Mesothelial cell of epicardium (in vitro differentiated cells): Measurements from ENCODE around the gene FYN. TPM values are rescaled to one million over a fixed set of nuclear protein-coding genes. Genes with fewer than 3 reads are reported as not detected.

Source experiments
- DNase-seq, 2 experiments: peaks; one replicate each; pipeline ENCODE4 v3.0.0; 2021; ENCODE audit warnings: low spot score in 2 of 2; ENCODE audit not compliant: unreplicated experiment in 2 of 2
- H3K27ac Mint-ChIP-seq: 2 replicates; pipeline ENCODE4 v1.8.0; 2021; ENCODE audit warnings: mixed read lengths
- H3K27me3 Mint-ChIP-seq: 2 replicates; pipeline ENCODE4 v1.8.0; 2021; ENCODE audit warnings: low read depth, mixed read lengths
- H3K36me3 Mint-ChIP-seq: 2 replicates; pipeline ENCODE4 v1.8.0; 2021; ENCODE audit warnings: mixed read lengths
- H3K4me1 Mint-ChIP-seq: 2 replicates; pipeline ENCODE4 v1.8.0; 2021; ENCODE audit warnings: mixed read lengths
- H3K4me3 Mint-ChIP-seq: 2 replicates; pipeline ENCODE4 v1.8.0; 2021; ENCODE audit warnings: mild to moderate bottlenecking, moderate library complexity, mixed read lengths
- H3K9me3 Mint-ChIP-seq: 2 replicates; pipeline ENCODE4 v1.8.0; 2021; ENCODE audit warnings: mixed read lengths
- total RNA-seq: library from RNA; stranded (reverse); gene quantifications from 3 replicates; pipeline ENCODE4 v1.2.1, GENCODE V29; 2021
- TF ChIP-seq, protein P1 (sequence below): fragments of 200-600 bp; sonication (generic); IDR thresholded peaks from one replicate; pipeline ENCODE4 v1.5.0; 2021; ENCODE audit warnings: antibody characterized with exemption; ENCODE audit not compliant: unreplicated experiment

FYN gene
- total RNA-seq, 1 donor from 2014 or later: 115 TPM

DNA sequence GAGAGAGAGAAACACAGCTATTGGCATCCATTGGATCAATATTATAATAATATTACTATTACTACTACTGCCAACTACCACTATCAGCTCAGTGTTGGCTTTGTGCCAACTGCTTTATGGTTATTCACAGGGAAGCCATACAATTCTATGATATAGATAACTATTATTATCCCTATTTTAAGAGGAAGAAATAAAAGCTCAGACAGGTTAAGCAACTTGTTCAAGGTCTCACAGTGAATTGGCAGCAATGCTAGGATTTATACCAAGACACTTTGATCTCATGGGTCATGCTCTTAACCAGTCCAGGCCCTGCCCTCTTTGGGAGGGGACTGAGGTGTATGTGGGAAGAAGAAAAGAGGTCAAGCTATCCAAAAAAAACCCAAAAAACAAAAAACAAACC, 185.6 kb downstream of the FYN start:
- TF ChIP-seq, protein P1, sequence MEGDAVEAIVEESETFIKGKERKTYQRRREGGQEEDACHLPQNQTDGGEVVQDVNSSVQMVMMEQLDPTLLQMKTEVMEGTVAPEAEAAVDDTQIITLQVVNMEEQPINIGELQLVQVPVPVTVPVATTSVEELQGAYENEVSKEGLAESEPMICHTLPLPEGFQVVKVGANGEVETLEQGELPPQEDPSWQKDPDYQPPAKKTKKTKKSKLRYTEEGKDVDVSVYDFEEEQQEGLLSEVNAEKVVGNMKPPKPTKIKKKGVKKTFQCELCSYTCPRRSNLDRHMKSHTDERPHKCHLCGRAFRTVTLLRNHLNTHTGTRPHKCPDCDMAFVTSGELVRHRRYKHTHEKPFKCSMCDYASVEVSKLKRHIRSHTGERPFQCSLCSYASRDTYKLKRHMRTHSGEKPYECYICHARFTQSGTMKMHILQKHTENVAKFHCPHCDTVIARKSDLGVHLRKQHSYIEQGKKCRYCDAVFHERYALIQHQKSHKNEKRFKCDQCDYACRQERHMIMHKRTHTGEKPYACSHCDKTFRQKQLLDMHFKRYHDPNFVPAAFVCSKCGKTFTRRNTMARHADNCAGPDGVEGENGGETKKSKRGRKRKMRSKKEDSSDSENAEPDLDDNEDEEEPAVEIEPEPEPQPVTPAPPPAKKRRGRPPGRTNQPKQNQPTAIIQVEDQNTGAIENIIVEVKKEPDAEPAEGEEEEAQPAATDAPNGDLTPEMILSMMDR: no peak
- peaks cover 36% of the 10 kb centered on the region for H3K36me3 Mint-ChIP-seq
- no peak for DNase-seq
- no peaks in the 10 kb centered on the region for H3K27me3 Mint-ChIP-seq
- no peaks in the 10 kb centered on the region for H3K9me3 Mint-ChIP-seq
- H3K27ac Mint-ChIP-seq: no peak overlapping the region
- H3K4me1 Mint-ChIP-seq: peaks cover 15% of the 10 kb centered on the region
- no peak overlapping the region for H3K4me3 Mint-ChIP-seq

DNA sequence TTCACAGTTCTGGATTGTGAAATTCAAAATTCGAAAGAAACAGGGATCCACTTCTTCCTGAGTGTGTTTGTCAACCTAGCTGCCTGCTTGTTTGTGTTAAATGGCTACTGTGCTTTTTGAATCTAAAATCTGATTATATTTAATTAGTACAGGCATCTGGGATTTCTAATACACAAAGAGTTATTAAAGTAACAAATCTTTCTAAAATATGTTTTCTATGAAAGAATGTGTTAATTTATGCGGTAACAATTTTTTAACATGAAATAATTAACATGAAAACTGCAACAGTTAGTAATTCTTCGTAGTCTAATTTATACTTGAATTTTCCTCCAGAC, 186.4 kb downstream of the FYN start:
- H3K36me3 Mint-ChIP-seq: peaks cover 33% of the 10 kb centered on the region
- no peaks in the 10 kb centered on the region for H3K27me3 Mint-ChIP-seq
- H3K4me1 Mint-ChIP-seq: peaks cover 15% of the 10 kb centered on the region
- no peak for DNase-seq
- TF ChIP-seq, protein P1: no peak
- H3K4me3 Mint-ChIP-seq: no peak overlapping the region
- H3K27ac Mint-ChIP-seq: peak overlapping the region; percentile 91
- no peaks in the 10 kb centered on the region for H3K9me3 Mint-ChIP-seq

DNA sequence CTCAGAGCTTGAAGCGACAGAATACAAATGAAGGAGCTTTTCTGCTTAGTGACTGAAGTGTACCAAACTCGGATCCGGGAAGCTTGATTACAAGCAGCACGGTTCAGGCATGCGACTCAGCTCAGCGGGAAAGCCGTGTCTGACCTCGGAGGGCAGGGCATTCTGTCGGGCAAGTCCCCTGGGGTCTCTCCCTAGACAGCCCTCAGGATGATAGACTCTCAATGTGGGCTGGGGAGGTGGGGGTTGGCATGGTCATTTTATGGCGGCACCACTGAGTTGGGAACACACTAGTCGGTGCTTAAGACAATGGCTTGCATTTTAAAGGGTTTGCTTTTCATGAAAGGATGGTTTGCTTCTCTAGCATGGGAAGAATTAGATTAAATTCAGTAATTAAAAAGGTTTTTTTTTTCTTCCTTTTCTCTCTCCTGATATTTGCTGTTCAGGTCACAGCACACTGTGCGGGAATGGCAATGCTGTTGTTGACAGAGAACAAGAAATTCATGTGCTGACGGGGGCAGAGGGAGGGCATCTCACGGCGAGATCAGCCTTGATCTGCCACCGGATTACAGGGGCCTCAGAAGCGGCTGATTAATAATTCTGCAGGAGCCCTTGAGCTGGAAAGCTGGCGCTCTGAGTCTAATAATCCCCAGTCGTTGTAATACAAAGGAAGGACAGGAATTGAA, 186.9 kb downstream of the FYN start:
- Mint-ChIP-seq H3K4me3 (no peak overlapping the region), H3K27ac (peak overlapping the region; percentile 91)
- TF ChIP-seq, protein P1: no peak

DNA sequence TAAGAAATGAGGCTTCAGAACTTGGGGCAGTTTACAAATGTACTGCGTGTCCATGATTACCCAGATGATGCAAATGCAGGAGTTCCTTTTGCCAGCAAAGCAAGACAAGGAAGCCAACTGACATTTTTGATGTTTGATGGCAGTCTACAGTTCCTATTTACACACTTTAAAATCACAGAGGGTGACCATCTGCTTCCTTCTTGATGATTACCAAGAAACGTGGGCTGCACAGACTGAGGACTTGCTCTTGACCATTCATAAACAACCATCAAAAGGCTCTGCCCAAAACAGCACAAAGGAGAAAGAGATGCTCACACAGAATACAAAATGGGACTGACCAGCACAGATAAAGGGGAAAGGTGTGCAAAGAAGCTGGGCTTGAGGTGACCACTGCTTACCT, 187.7 kb downstream of the FYN start:
- no peak for DNase-seq
- H3K9me3 Mint-ChIP-seq: no peaks in the 10 kb centered on the region
- peaks cover 15% of the 10 kb centered on the region for H3K4me1 Mint-ChIP-seq
- peaks cover 28% of the 10 kb centered on the region for H3K36me3 Mint-ChIP-seq
- TF ChIP-seq, protein P1: no peak
- no peaks in the 10 kb centered on the region for H3K27me3 Mint-ChIP-seq
- no peak overlapping the region for H3K27ac Mint-ChIP-seq
- H3K4me3 Mint-ChIP-seq: no peak overlapping the region

More for the DNA sequence above, 186.9 kb downstream of the FYN start:
- no peak for DNase-seq
- H3K27me3 Mint-ChIP-seq: no peaks in the 10 kb centered on the region
- H3K4me1 Mint-ChIP-seq: peaks cover 15% of the 10 kb centered on the region
- H3K9me3 Mint-ChIP-seq: no peaks in the 10 kb centered on the region
- H3K36me3 Mint-ChIP-seq: peaks cover 32% of the 10 kb centered on the region

DNA sequence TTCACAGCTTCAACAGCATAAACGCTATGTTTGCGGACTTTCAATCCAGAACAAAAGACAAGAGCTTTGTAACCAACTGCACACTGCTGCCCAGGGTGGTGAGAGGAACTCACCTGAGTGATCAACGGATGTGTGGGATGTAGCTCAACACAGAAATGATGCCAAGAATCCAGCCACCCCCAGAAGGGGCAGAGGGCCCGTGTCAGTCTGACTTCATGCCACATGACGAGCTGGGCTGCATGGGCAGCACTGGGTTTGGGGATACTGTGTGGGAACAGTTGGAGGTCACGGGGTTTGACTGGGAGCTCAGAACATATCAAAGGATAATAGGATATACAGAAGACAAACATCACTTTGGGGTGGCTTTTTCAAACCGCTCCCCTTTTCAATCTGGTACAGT, 188.2 kb downstream of the FYN start:
- Mint-ChIP-seq H3K9me3 (no peaks in the 10 kb centered on the region), H3K27me3 (no peaks in the 10 kb centered on the region), H3K4me3 (no peak overlapping the region), H3K27ac (no peak overlapping the region), H3K36me3 (peaks cover 29% of the 10 kb centered on the region), H3K4me1 (peaks cover 15% of the 10 kb centered on the region)
- TF ChIP-seq, protein P1: no peak
- DNase-seq: no peak
